Right lung (tissue), 5 donors: ENCODE data around the gene PCNT. TPM values are rescaled to one million over a fixed set of nuclear protein-coding genes. Genes with fewer than 3 reads are reported as not detected.
"Not testable (repeated sequence)": the region's sequence is repeated elsewhere in the genome, so short reads cannot be mapped to it uniquely, and the experiment has no call there.

Source experiments
- DNase-seq, 2 donors: peaks; one replicate each; pipeline ENCODE4 v3.0.0-alpha.2; 2013
- polyA plus RNA-seq, 5 donors: library from polyadenylated mRNA; unstranded; fragments of 120-200 nt; gene quantifications; one replicate each; pipeline versions ENCODE4 v1.2.1 to v1.2.3, GENCODE V29; 2013; ENCODE audit warnings: inconsistent platforms in 1 of 5, low replicate concordance in 1 of 5; ENCODE audit not compliant: insufficient read length in 5 of 5, insufficient read depth in 1 of 5

Gene PCNT
- polyA plus RNA-seq, 5 donors = 27.9 to 33.4 (median 31.9) TPM

DNA sequence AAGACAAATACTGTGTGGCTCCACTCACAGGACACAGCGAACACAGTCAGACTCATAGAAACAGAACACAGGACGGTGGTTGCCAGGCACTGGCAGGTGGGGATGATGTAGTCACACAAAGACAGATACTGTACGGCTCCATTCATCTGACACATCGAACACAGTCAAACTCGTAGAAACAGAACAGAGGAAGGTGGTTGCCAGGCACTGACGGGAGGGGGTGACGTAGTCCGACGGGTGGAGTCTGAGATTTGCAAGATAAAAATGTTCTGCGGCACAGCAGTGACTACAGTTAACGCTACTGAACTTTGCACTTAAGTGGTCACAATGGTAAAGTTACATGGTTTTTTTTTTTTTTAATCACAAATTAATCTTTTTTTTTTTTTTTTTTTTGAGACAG, 19.0 kb upstream of the PCNT start:
- no peak for DNase-seq

DNA sequence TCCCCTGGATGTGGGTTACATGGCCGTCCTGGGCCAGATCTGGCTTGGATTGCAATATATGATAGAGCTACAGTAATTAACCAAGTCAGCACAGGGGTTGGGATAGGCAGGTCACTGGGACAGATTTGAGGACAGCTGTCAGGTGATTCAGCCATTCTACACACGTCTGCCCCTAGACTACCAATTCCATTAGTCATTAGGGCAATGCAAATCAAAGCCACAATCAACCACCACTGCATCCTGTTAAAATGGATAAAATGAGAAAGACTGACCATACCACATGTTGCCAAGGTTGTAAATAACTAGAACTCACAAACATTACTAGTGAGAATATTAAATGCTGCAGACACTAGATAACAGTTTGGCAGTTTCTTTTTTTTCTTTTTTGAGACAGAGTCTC, 16.3 kb upstream of the PCNT start:
- no peak for DNase-seq

GRCh38 chr21:46308431-46308830, 15.5 kb upstream of the PCNT start:
- no peak for DNase-seq

GRCh38 chr21:46310260-46310659, 13.7 kb upstream of the PCNT start:
- DNase-seq = not testable (repeated sequence)

DNA sequence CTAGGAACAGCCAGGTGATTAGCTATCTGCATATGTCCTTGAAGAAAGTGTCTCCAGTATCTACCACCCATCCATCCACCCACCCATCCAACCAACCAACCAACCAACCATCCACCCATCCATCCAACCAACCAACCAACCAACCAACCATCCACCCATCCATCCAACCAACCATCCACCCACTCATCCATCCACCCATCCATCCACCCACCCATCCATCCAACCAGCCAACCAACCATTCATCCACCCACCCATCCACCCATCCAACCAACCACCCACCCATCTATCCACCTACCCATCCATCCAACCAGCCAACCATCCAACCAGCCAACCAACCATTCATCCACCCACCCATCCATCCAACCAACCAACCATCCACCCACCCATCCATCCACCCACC, 12.4 kb upstream of the PCNT start:
- DNase-seq = no peak

GRCh38 chr21:46312949-46313348, 11.0 kb upstream of the PCNT start:
- DNase-seq = no peak

DNA sequence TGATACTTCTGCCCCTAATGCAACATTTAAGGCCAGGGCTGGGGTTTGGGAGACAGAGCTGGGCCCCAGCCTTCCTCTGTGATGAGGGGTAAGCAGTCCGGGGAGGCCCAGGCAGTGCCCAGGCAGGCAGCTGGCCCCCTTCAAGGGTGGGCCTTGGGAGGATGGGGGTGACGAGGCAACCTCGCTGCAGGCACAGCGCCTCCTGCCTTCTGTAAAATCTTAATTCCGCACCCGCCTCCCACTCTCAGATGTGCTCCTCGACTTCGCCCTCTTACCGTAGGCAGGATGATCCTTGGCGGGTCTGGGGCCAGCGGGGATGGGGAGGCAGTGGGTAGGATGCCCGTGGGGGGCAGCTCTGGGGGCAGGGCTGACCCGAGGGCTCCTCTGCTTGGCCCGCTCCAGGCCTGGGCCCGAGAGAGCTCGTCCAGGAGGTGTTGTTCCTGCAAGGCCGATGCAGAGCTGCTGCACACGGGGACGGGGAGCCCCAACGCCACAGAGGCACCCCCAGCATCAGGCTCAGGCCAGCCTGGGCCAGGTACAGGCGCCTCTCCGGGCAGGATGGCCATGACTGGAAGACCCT, 9.4 kb upstream of the PCNT start:
- DNase-seq = no peak

- DNase-seq = no peak
Measured at GRCh38 chr21:46316708-46317324, 7.1 kb upstream of the PCNT start.

DNA sequence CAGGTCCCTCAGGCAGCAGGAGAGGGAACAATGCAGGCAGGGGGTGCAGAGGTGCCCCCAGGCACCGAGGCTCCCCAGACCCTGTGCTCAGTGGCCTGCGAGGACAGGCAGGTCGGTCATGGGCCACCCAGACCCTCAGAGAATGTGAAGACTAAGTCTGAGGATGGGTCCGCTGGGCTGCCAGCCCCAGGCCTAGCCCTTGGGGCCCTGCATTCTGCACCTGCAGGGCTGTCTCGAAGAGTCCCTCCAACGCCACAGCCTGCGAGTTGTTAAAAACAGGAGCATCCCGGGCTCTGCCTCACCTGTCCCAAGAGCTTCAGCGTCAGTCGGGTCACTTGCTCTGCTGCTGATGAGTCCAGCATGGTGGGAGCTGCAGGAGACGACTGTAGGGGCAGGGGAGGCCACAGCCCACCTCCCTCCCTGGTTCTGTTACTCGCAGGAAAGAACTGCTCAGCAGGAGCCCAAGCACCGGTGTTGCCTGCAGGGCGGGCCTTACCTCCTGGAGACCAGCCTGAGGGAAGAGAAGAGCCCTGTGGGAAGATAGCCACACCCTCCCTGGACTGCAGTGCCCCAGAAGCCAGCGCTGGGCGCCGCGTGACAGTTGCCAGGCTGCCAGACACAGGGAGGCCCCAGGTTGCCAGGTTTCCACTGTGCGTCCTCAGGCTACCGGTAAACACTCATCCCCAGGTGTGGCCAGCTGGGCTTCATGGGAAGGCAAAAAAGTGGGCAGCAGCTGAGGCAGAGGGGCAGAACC, 6.1 kb upstream of the PCNT start:
- DNase-seq = no peak

GRCh38 chr21:46318464-46318845, 5.5 kb upstream of the PCNT start:
- DNase-seq = no peak

DNA sequence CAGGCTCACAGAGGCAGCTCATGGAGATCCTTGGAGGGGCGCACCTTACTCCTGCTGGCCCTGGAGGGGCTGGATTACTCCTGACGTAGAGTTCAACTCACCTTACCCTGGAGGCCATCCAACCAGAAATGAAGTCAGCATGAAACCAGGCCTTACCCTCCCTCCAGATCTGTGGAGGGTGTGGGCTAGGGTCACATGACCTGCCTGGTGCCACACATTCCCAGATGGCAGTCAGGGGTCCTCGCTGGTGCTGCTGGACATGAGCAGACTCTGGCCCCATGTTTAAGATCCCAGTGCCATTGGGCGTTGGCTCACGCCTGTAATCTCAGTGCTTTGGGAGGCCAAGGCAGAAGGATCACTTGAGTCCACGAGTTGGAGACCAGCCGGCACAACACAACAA, 4.8 kb upstream of the PCNT start:
- DNase-seq = no peak

DNA sequence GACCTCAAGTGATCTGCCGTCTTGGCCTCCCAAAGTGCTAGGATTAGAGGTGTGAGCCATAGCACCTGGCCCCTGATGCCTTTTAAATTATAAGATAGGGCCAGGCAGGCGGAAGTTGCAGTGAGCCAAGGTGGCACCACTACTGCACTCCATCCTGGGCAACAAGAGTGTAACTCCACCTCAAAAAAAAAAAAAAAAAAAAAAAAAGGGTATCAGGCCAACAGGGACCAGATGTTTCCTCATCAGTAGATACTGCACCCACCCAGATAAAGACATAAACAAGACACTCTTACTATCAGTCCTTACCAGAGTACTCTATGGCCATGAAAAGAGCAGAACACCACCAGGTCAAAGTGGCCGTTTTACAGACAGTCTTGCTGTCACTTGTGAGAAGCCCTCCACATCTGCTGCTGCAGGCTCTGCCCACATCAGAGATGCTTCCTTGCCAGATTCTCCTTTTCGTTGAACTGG, 3.6 kb upstream of the PCNT start:
- DNase-seq = no peak

GRCh38 chr21:46322351-46323226, 1.4 kb upstream of the PCNT start:
- DNase-seq = no peak

- DNase-seq = no peak
Measured at GRCh38 chr21:46323227-46323709, 688 bp upstream of the PCNT start.

GRCh38 chr21:46324390-46325072, 575 bp downstream of the PCNT start:
- peak; percentile 87 to 88 for DNase-seq

- peak; percentile 24 to 39 for DNase-seq
Measured at GRCh38 chr21:46325073-46325912, 1.3 kb downstream of the PCNT start.

GRCh38 chr21:46326110-46326703, 2.3 kb downstream of the PCNT start:
- DNase-seq = no peak

- no peak for DNase-seq
Measured at GRCh38 chr21:46327711-46328110, 3.8 kb downstream of the PCNT start.

DNA sequence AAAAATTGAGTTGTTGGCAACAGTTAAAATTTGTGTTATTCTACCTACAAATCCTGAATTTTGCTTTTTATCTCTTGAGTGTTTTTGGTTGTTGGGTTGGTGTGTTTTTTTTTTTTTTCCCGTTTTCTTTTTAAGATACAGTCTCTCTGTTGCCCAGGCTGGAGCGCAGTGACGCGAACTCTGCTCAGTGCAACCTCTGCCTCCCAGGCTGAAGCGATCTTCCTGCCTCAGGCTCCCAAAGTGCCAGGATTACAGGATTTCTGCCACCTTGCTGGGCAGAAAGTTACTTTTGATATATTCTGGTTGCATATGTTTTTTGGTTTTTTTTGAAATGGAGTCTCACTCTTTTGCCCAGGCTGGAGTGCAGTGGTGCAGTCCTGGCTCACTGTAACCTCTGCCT, 4.2 kb downstream of the PCNT start:
- DNase-seq = no peak

DNA sequence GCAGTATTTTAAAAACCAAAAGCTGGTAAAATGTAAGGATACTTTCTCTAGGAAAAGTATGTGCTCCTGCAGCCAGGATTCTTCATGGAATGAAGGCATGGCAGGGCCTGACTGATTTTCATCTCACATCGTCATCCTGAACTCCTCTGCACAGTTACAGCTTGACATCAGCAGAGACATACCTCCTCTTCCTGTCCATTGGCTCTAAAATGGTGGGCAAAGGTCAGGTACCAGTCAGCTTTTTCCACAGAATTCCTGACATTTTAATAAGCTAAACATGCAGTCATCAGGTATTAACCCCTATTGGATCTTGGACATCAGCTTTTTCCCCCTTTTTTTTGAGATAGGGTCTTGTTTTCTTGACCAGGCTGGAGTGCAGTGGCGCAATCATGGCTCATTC, 5.8 kb downstream of the PCNT start:
- DNase-seq = no peak
